HCT116 (cell line): ENCODE results near the gene SUSD3. TPM values are rescaled to one million over a fixed set of nuclear protein-coding genes. Genes with fewer than 3 reads are reported as not detected.

Experiments used
- ATAC-seq: fragments of 200-7000 bp; cut with Tn5 transposase; 2 replicates; pipeline ENCODE4 v1.9.1; 2020; ENCODE audit warnings: mild to moderate bottlenecking, moderate library complexity
- BruUV-seq: library from RNA; stranded (reverse); fragments of 400-500 nt; replicated peaks from 2 replicates; lab custom pipeline; 2021; lab: Mats Ljungman, UMichigan
- CTCF ChIA-PET: fragments of 300-600 bp; sonication (Branson Sonifier 250); formaldehyde crosslinking; loops from one replicate; lab custom pipeline; 2021; ENCODE audit warnings: antibody characterized with exemption; lab: Charles Lee
- POLR2A ChIA-PET: fragments of 300-600, 350-600 bp; sonication (Branson Sonifier 250); formaldehyde crosslinking; loops from one replicate; lab custom pipeline; 2021; ENCODE audit warnings: antibody characterized with exemption; lab: Charles Lee
- RAD21 ChIA-PET, 2 experiments: fragments of 300-600 bp; sonication (Branson Sonifier 250); formaldehyde crosslinking; loops; one replicate each; lab custom pipeline; 2023; ENCODE audit warnings: low total read pairs in 2 of 2; ENCODE audit not compliant: uncharacterized antibody in 2 of 2, unreplicated experiment in 2 of 2, low non-redundant PET in 1 of 2; lab: Charles Lee
- DNase-seq: peaks from one replicate; pipeline ENCODE4 v3.0.0-alpha.2; 2010; ENCODE audit warnings: low read depth, low spot score
- H2AFZ ChIP-seq: fragments of 200-600 bp; shearing (Covaris generic), sonication (generic); 2 replicates; pipeline ENCODE4 v1.6.1; 2017; ENCODE audit warnings: low read depth, mixed run types, mixed read lengths, antibody characterized with exemption, low read length; ENCODE audit not compliant: poor library complexity, severe bottlenecking
- H3K27ac ChIP-seq: 2 replicates; pipeline ENCODE4 v1.5.1; 2012; ENCODE audit warnings: low read depth, low read length
- H3K27me3 ChIP-seq: fragments of 200-600 bp; sonication (generic); 2 replicates; pipeline ENCODE4 v1.6.1; 2016; ENCODE audit warnings: mixed run types, low read length, mixed read lengths; ENCODE audit not compliant: insufficient read depth
- H3K36me3 ChIP-seq, 2 experiments: fragments of 200-500 bp in 1 of 2; fragments of 200-600 bp in 1 of 2; sonication (Bioruptor generic) in 1 of 2; sonication (generic) in 1 of 2; 2 replicates each; pipeline versions ENCODE4 v1.5.1 to v1.6.1; 2014 to 2016; ENCODE audit warnings: low read length in 2 of 2, inconsistent platforms in 1 of 2, mixed read lengths in 1 of 2, mixed run types in 1 of 2; ENCODE audit not compliant: insufficient read depth in 2 of 2, control insufficient read depth in 1 of 2
- H3K4me1 ChIP-seq, 2 experiments: fragments of 200-600 bp in 1 of 2; sonication (generic) in 1 of 2; 2 replicates each; pipeline versions ENCODE4 v1.5.1 to v1.6.1; 2012 to 2017; ENCODE audit warnings: low read length in 2 of 2, inconsistent platforms in 1 of 2, mild to moderate bottlenecking in 1 of 2, mixed read lengths in 1 of 2, mixed run types in 1 of 2, moderate library complexity in 1 of 2; ENCODE audit not compliant: insufficient read depth in 2 of 2, control insufficient read depth in 1 of 2
- H3K4me2 ChIP-seq: fragments of 200-600 bp; sonication (generic); 2 replicates; pipeline ENCODE4 v1.6.1; 2017; ENCODE audit warnings: mixed run types, low read length, mixed read lengths
- H3K4me3 ChIP-seq, 2 experiments: fragments of 200-600 bp in 1 of 2; sonication (generic) in 1 of 2; replicated peaks in 1 of 2; 2 replicates each; pipeline ENCODE4 v1.5.1; 2011 to 2016; ENCODE audit warnings: low read length in 2 of 2, control low read depth in 1 of 2, low read depth in 1 of 2, mild to moderate bottlenecking in 1 of 2, mixed read lengths in 1 of 2, mixed run types in 1 of 2
- H3K79me2 ChIP-seq: fragments of 200-600 bp; sonication (generic); 2 replicates; pipeline ENCODE4 v1.6.1; 2017; ENCODE audit warnings: mild to moderate bottlenecking, mixed run types, low read length, moderate library complexity, mixed read lengths; ENCODE audit not compliant: insufficient read depth
- H3K9ac ChIP-seq: fragments of 200-600 bp; sonication (generic); 2 replicates; pipeline ENCODE4 v1.6.1; 2016; ENCODE audit warnings: low read length, mixed read lengths
- H3K9me2 ChIP-seq: fragments of 200-600 bp; sonication (generic), shearing (Covaris generic); 2 replicates; pipeline ENCODE4 v1.6.1; 2017; ENCODE audit warnings: mixed run types, mild to moderate bottlenecking, moderate library complexity; ENCODE audit not compliant: insufficient read depth
- H3K9me3 ChIP-seq, 2 experiments: fragments of 200-500 bp in 1 of 2; fragments of 200-600 bp in 1 of 2; sonication (Bioruptor generic) in 1 of 2; sonication (generic) in 1 of 2; 2 replicates each; pipeline ENCODE4 v1.6.1; 2014 to 2017; ENCODE audit warnings: low read length in 2 of 2, mixed read lengths in 2 of 2, inconsistent platforms in 1 of 2, low read depth in 1 of 2, mild to moderate bottlenecking in 1 of 2, mixed run types in 1 of 2, moderate library complexity in 1 of 2; ENCODE audit not compliant: control insufficient read depth in 1 of 2, insufficient read depth in 1 of 2
- H4K20me1 ChIP-seq: fragments of 200-600 bp; sonication (generic), shearing (Covaris generic); 2 replicates; pipeline ENCODE4 v1.6.1; 2017; ENCODE audit warnings: mixed run types, mild to moderate bottlenecking, moderate library complexity; ENCODE audit not compliant: insufficient read depth
- ATF3 ChIP-seq: IDR thresholded peaks from 2 replicates; pipeline ENCODE4 v1.6.1; 2012
- CBX3 ChIP-seq: IDR thresholded peaks from 2 replicates; pipeline ENCODE4 v1.6.1; 2012; ENCODE audit warnings: low read depth
- CEBPB ChIP-seq: IDR thresholded peaks from 2 replicates; pipeline ENCODE4 v1.6.1; 2012; ENCODE audit warnings: low read depth
- EGR1 ChIP-seq: IDR thresholded peaks from 2 replicates; pipeline ENCODE4 v1.6.1; 2012; ENCODE audit warnings: low read depth
- ELF1 ChIP-seq: IDR thresholded peaks from 2 replicates; pipeline ENCODE4 v1.6.1; 2012; ENCODE audit warnings: low read depth, borderline replicate concordance
- EZH2phosphoT487 ChIP-seq: fragments of 200-600 bp; IDR thresholded peaks from 2 replicates; pipeline ENCODE4 v1.6.1; 2018; ENCODE audit warnings: antibody characterized with exemption, borderline replicate concordance
- JUND ChIP-seq: IDR thresholded peaks from 2 replicates; pipeline ENCODE4 v1.6.1; 2012
- MAX ChIP-seq: IDR thresholded peaks from 2 replicates; pipeline ENCODE4 v1.6.1; 2012
- POLR2A ChIP-seq: IDR thresholded peaks from 2 replicates; pipeline ENCODE4 v1.7.0; 2011; ENCODE audit warnings: borderline replicate concordance; ENCODE audit not compliant: insufficient read depth, insufficient read length; ENCODE audit errors: extremely low read depth
- POLR2AphosphoS5 ChIP-seq: IDR thresholded peaks from 2 replicates; pipeline ENCODE4 v1.6.1; 2011; ENCODE audit warnings: mild to moderate bottlenecking, low read depth, low read length, moderate library complexity
- REST ChIP-seq: IDR thresholded peaks from 2 replicates; pipeline ENCODE4 v1.6.1; 2012; ENCODE audit warnings: low read depth
- SP1 ChIP-seq: IDR thresholded peaks from 2 replicates; pipeline ENCODE4 v1.6.1; 2012; ENCODE audit warnings: low read depth
- SRF ChIP-seq: IDR thresholded peaks from 2 replicates; pipeline ENCODE4 v1.6.1; 2012; ENCODE audit warnings: low read depth
- TCF7L2 ChIP-seq: IDR thresholded peaks from 2 replicates; pipeline ENCODE4 v1.7.0; 2011; ENCODE audit warnings: borderline replicate concordance, inconsistent platforms; ENCODE audit not compliant: insufficient read depth, insufficient read length; ENCODE audit errors: extremely low read depth
- YY1 ChIP-seq: IDR thresholded peaks from 2 replicates; pipeline ENCODE4 v1.6.1; 2011; ENCODE audit warnings: low read length, low read depth, moderate library complexity, mild to moderate bottlenecking; ENCODE audit not compliant: insufficient replicate concordance; ENCODE audit errors: extremely low read depth
- ZNF274 ChIP-seq: fragments of 200-500 bp; sonication (Bioruptor generic); IDR thresholded peaks from 2 replicates; pipeline ENCODE4 v1.6.1; 2014; ENCODE audit warnings: mild to moderate bottlenecking, low read depth, low read length, inconsistent platforms
- intact Hi-C: fragments of 100-400 bp; cut with micrococcal nuclease; formaldehyde crosslinking; loops from 2 replicates; pipeline ENCODE4 v1.10.0; 2022
- total RNA-seq: library from RNA; stranded (reverse); gene quantifications from one replicate; pipeline ENCODE4 v1.2.1, GENCODE V29; 2021; ENCODE audit not compliant: unreplicated experiment

Gene SUSD3
- total RNA-seq, 1 experiment from 2014 or later: 11.3 TPM

GRCh38 chr9:93095205-93096130 is 37.0 kb downstream of the SUSD3 start (continued):
- TF ChIP-seq TCF7L2: no peak
- no peak for TF ChIP-seq YY1
- TF ChIP-seq SP1: no peak
- no peak for TF ChIP-seq JUND
- TF ChIP-seq ELF1: no peak
- TF ChIP-seq SRF: no peak
- TF ChIP-seq, all 23 proteins: peak for 4

- CTCF ChIA-PET: interaction anchor here (0.9 to 1.3 kb wide), 2 partner anchors 10 to 13 kb away, joined by 4 to 6 read pairs; no protein-coding TSS in a partner anchor
- peak within 1 kb of the TSS; percentile 84 to 94 for H3K4me3 ChIP-seq
- H2AFZ ChIP-seq: no peak within 1 kb of the TSS
- H3K27ac ChIP-seq: peak within 1 kb of the TSS; percentile 81
- no peaks in the 10 kb centered on the region for H3K36me3 ChIP-seq
- DNase-seq (no peak), ATAC-seq (peak; percentile 33)
- RAD21 ChIA-PET: no interaction called here
- POLR2A ChIA-PET: interaction anchor here (1.9 kb wide), 1 partner anchor 24 kb away, joined by 6 read pairs; no protein-coding TSS in a partner anchor
- intact Hi-C loops: loop anchor here (5.0 kb wide), 2 partner anchors 94 to 356 kb away; partner anchors contain the start of genes FAM120A and FAM120AOS
- no peaks in the 10 kb centered on the region for H3K9me2 ChIP-seq
- peak within 1 kb of the TSS; percentile 98 for H3K4me2 ChIP-seq
- H3K4me1 ChIP-seq: peaks cover 40 to 75% of the 10 kb centered on the region in 2 experiments
- peaks cover 0 to 2% of the 10 kb centered on the region in 2 experiments; a peak in 2 of 4 replicates for H3K9me3 ChIP-seq
- BruUV-seq: no TSS peak
- no peaks in the 10 kb centered on the region for H3K27me3 ChIP-seq
- peaks cover 48% of the 10 kb centered on the region for H3K79me2 ChIP-seq
- H4K20me1 ChIP-seq: no peaks in the 10 kb centered on the region
- H3K9ac ChIP-seq: peak within 1 kb of the TSS; percentile 91
- TF ChIP-seq POLR2A: peak; percentile 32
- TF ChIP-seq TCF7L2: no peak
- no peak for TF ChIP-seq EGR1
- no peak for TF ChIP-seq ELF1
- TF ChIP-seq JUND: no peak
- TF ChIP-seq ZNF274: no peak
- TF ChIP-seq CBX3: no peak
- no peak for TF ChIP-seq YY1
- no peak for TF ChIP-seq MAX
- no peak for TF ChIP-seq EZH2phosphoT487
- TF ChIP-seq SRF: no peak
- no peak for TF ChIP-seq CEBPB
- no peak for TF ChIP-seq REST
- TF ChIP-seq ATF3: no peak
- TF ChIP-seq POLR2AphosphoS5: peak; percentile 87
Observed at GRCh38 chr9:93096131-93096802, 37.8 kb downstream of the SUSD3 start, which contains the start of gene CARD19. Gene CARD19, plus strand, starts transcription at chr9:93096217. Its CDS starts 129 bp downstream, at chr9:93096346.
